Endothelial cell of umbilical vein (primary cell): ENCODE results near the gene PRDX1.

Source experiments
- CTCF ChIP-seq, 2 donors: IDR thresholded peaks; 1 replicate in 1 of 2; 2 replicates in 1 of 2; pipeline ENCODE4 v1.5.1; 2011; ENCODE audit warnings: low read length in 2 of 2, mild to moderate bottlenecking in 2 of 2, moderate library complexity in 2 of 2, control low read depth in 1 of 2, inconsistent platforms in 1 of 2, low read depth in 1 of 2; ENCODE audit not compliant: insufficient read depth in 1 of 2; ENCODE audit errors: extremely low read depth in 1 of 2
- EZH2 ChIP-seq: IDR thresholded peaks from 2 replicates; pipeline ENCODE4 v1.6.1; 2012; ENCODE audit warnings: borderline replicate concordance, low read depth, mild to moderate bottlenecking, moderate library complexity, low read length, inconsistent platforms; ENCODE audit not compliant: severe bottlenecking
- FOS ChIP-seq: IDR thresholded peaks from 2 replicates; pipeline ENCODE4 v1.6.1; 2011; ENCODE audit warnings: mild to moderate bottlenecking, low read length, moderate library complexity, borderline replicate concordance; ENCODE audit not compliant: insufficient read depth
- MYC ChIP-seq: IDR thresholded peaks from one replicate; pipeline ENCODE4 v1.6.1; 2011; ENCODE audit warnings: mild to moderate bottlenecking, low read depth, low read length
- POLR2A ChIP-seq: IDR thresholded peaks from 2 replicates; pipeline ENCODE4 v1.6.1; 2012; ENCODE audit warnings: low read depth, mild to moderate bottlenecking, control low read depth, low read length
- POLR2AphosphoS5 ChIP-seq: IDR thresholded peaks from 2 replicates; pipeline ENCODE4 v1.6.1; 2012; ENCODE audit warnings: low read depth, mild to moderate bottlenecking, control low read depth, low read length, moderate library complexity; ENCODE audit not compliant: insufficient read depth

- no peak for TF ChIP-seq CTCF (IDR thresholded peaks at IDR 0.05; ENCODE audit: extremely low read depth in 1 of 2, insufficient read depth in 1 of 2, low read depth in 1 of 2, low read length in 2 of 2)
- TF ChIP-seq EZH2 = no peak
- TF ChIP-seq POLR2AphosphoS5 = no peak
- no peak for TF ChIP-seq FOS
- TF ChIP-seq POLR2A = no peak
- no peak for TF ChIP-seq MYC
Observed at GRCh38 chr1:45465277-45465676, 56.4 kb downstream of the PRDX1 start.
